Measurements from ENCODE around the gene RASSF3.

- TF ChIP-seq CTCF (IDR thresholded peaks at IDR 0.05; ENCODE audit: low read length) = no peak
- TF ChIP-seq EZH2 (IDR thresholded peaks at IDR 0.05; ENCODE audit: borderline replicate concordance, low read length) = no peak
These were observed 99.1 kb downstream of the RASSF3 start for GRCh38 chr12:64709429-64709828.
